Renal cortical epithelial cell (primary cell): Measurements from ENCODE around the gene TMEM30A. TPM values are rescaled to one million over a fixed set of nuclear protein-coding genes. Genes with fewer than 3 reads are reported as not detected.

ENCODE experiments used
- DNase-seq: peaks from one replicate; pipeline ENCODE4 v3.0.0-alpha.2; 2011; ENCODE audit warnings: low read depth
- total RNA-seq: library from RNA; depleted of rRNA; stranded (reverse); fragments of >200 nt; gene quantifications from 2 replicates; pipeline ENCODE4 v1.2.3, GENCODE V29; 2014

Gene TMEM30A
- total RNA-seq, 1 donor from 2014 or later = 346 TPM

DNA sequence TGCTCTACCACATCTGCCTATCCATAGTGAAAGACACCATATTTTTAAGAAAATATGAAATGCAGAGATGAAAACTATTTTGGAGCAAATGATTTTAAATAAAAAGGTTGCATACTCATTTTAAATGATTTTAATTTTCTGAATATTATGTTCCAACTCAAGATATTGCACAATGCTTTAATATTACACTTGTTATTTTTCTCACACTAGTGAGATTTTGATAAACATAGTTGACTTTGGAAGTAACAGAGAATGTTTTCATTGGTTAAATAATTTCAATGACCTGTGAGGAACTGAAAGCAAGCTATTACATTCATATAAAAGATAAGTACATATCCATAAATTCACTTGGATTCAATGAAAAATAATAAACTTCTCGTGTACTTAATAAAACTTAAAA is 7.2 kb upstream of the TMEM30A start:
- no peak for DNase-seq

DNA sequence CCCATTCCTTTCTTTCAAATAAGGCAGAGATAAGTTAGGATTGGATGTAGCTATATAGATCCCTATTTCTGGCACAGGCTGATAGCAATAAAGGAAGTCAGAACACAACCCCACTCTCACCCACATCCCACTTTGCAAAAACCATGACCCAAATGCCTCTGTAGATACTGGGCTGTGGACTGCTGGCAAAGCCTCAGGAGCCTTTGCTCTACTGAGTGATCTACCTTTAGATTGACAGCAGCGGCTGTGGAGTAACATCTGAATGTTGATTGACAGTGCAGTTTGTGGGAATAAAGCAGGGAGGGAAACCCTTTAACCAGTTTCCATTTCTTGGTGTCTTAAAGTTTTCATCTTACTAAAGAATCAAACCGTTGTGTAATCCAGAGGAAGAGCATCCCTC is 6.7 kb upstream of the TMEM30A start:
- DNase-seq = no peak

DNA sequence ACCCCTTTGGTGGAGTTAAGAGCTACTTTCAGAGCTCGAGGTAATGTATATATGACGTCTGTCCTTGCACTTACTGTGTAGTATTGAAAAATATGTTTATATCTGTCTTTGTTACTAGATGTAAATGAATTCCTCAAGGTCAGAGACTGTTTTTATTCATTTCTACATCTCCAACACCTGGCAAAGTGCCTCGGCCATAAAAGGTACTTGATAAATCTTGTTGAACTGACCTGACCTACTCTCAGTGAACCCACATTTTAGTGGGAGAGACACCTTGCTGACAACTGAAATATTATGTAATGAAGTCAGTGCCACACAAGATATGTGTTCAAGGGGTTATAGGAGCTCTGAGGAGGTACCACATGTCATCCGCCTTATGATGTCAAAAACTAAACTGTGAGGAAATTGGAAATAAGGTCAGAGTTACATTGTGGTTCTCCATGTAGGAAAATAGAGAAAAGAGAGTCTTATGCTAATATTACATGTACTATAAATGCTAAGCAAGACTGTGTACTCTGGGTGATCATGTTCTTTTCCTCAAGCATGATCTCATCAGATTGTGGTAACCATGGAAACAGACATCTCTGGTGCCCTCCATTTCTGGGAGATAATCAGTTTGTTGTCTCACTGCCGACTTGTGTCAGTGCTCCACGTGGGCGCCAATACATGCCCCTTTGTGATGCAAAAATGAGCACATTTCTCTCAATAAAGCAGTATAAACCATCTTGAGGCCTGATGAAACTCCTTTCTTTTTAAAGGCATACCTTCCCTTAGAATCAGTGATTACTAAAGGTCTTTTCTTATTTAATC is 5.7 kb upstream of the TMEM30A start:
- no peak for DNase-seq

DNA sequence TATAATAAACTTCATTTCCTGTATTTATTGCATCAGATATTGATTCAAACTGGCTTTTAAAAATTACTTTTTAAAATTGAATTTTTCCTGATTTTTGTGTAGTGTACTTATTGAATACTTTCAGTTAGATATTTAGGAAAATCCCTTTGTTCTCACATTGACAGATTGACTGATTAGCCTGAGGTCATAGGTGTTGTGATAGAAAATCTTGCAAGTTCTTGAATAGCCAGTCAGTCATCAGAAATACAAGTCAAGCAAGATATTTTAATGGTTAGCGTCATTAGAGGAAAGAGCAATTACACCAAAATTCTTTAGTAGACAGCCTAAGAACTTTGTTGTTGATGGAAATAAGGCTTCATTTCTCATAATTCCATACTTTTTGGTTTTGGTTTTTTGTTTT is 3.4 kb upstream of the TMEM30A start:
- no peak for DNase-seq

DNA sequence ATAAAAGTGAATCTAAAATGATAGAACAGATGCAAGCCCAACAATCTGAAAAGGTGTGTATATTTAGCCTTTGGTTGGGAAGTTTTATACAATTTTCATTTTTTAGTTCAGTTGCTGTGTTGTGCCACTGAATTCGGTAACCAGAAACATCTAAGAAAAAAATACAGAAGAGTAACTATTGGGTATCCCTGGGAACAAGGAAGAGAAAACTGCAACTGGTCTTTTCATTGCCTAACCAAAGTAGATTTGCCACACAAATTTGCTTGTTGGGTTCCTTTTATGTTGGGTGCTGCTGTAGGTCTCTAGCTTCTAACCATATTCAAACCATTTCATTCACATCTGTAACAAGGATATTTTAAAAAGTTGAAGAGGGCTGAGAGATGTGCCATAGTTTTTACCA is 2.8 kb upstream of the TMEM30A start:
- no peak for DNase-seq

DNA sequence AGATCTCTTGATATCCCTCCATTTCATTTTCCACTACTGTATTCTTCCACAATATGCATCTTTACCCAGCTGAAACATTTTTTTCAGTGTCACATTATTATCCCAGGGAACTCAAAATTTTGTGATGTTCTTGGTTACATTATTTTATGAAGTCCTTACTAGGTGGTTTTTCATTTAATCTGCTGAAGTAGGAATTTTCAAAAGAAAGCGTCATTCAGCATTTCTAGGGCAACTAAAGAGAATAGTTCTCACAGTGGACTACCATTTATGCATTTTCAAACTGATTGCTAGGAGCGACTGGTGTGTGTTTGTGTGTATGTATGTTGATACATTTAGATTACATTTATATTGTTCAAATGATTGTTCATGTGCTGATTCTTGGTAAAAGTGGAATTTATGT is 2.4 kb upstream of the TMEM30A start:
- DNase-seq = no peak

DNA sequence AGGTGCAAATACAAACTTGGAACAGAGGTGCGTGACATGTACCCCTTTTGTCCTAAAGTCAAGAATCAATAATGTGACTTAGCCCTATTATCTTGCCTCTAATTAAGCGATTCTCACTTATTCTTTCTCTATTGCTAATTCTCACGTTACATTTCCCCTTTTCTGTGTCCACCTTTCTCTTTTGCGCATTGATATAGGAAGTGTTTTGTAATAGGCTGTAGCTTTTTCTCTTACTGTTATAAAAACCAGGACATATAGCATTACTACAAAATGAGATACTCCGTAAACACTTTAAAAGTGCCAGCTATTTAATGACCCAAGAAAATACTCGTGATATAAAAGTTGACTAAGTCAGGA is 669 bp upstream of the TMEM30A start:
- DNase-seq = no peak

DNA sequence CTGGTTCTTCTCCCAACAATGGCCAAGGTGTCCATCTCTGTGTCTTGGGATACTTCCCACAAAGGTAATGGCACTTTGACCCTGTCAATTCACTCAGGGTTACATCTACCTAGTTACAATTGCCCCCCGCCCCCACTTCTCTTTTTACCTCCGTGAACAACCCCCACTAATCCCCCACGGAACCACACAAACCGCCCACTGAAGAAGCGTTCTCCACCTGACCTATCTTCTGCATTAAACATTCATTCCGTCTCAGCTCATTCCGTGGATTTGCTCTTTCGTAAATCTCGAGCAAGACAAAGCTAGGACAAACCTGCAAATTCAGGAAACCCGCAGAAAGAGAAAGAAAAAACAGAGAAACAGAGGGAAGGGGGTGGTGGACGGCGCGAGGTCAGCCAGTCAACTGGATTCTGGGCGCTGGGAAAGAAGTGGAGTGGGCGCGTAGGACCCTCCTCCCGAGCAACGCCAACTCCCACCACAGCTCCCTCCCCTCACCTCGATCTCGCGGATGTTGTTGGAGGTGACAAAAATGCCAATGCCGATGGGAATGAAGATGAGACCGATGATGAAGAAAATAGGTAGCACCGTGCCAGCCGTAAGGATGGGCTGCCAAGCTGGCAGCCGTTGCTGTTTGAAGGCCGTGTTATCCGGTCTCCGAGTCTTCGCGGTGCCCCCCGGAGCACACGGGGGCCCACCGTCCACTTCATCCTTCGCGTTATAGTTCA is 523 bp downstream of the TMEM30A start:
- DNase-seq = no peak

DNA sequence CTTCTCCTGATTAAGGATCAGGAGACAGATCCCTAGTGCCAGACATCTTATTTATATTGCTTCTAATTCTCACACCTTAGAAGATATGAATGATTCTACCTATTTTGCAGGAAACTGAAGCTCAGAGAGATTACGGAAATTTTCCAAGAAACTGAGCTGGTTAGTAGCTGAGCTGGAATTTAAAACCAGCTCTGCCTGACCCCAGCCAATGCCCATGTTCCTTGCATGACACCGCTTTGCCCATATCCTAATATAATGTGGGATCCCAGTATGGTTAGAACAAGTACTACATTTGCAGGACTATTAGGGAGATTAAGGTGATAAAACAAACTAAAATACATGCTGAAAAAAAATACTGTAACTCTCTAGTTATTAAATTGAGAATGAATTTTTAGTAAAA is 1.9 kb downstream of the TMEM30A start:
- DNase-seq = no peak

DNA sequence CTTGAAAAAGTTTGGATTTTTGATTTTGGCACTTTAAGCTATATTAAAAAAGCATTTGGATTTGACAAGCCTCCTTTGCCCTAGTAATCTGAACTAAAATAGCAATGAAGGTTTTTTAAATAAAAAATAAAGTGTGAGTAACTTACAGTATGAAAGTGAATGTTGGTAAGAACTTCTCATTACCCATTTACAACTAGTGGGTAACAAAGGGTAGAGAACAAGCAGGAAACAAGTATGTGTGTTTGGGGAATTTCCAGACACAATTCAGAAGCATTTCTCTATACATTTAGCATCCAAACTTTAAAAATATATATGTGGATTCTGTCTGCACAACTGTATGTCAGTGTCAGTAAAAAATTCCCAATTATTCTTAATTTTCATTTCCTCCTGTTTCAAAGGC is 2.9 kb downstream of the TMEM30A start:
- no peak for DNase-seq

DNA sequence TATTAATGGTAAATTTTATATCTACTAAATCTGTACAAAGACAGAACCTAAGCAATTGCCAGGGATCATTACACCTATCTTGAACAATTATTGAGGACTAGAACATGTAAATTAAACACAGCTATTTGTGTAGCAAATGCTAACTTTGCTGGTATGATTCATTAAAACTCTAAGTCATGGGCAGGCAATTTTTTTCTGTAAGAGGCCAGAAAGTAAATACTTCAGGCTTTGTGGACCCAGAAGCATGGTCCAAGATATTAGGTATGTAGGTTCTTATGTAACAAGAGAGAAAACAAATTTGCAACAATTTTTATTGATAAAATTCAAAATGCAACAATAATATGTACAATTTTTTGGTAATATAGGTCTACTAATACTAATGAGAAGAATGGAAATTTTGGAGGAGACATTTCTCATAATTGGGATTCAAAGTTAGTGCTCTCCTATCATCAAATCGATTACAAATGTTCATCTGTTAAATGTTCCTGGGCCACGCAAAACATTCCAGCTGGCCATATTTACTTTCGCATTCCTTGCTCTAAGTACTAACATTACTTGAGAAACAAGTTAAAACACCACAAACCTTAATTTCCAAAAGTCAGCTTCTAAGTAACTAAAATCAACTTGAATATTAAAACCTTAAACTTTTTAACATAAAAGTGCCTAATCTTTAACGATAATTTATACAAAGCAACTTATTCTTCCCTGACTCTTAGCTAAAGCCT is 4.3 kb downstream of the TMEM30A start:
- peak; percentile 40 for DNase-seq

DNA sequence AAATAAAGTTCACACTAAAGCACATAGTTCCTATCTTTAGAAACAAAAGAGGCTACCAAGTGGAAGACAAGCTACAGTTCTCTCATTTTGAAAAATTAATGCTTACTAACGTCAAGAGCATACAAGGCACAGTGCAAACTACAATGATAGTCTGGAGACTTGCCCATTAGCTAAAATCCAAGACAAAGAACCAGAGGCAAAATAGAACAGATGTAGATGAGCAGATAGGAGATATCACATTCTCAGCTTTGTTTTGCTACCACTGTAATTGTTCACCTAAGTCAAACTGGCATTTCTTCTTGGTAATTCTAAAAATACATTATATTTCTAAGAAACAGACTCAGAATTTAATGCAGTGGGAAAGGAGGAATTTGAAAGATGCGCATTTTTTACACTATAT is 5.2 kb downstream of the TMEM30A start:
- DNase-seq = no peak

DNA sequence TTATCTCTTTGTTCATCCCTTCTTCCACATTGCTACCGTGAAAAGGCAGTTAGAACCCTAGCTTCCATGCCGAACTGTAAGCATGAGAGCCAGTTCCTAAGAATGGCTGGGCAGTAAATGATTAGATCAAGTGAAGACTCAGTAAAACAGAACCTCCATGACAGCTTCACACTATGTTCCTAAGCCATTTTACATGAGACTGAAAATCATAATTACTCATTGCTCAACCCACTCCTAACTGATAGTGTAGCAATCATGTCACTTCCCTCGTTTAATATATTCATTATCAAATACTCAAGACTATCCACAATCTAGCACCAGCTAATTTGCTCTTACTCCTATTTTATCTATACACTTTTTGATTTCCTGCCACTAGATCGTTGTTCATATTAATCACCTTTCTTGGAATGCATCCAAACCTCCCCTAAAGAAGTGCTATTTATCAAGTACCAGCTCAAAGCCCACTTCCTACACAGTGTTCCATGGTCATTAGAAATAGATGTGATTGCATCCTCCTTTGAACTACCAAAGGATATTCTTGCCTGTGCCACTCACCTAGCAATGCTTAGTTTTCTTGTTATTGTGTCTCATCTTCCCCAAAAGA is 6.0 kb downstream of the TMEM30A start:
- DNase-seq = no peak

DNA sequence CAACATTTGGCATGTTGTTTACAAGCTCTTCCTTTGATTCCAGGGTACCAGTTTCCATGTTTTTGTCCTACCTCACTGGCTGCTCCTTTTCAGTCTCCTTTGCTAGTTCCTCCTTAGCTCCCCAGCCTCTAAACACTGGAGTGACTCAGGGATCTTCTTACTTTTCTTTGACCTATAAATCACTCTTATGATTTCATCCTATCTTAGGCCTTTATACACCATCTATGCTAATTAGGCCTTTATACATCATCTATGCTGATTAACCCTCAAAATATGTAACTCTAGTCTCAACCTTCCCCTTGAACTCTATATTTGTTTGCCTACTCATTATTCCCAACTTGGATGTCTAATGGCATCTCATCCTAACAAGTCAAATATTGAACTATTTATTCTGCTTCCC is 9.5 kb downstream of the TMEM30A start:
- peak; percentile 43 for DNase-seq

DNA sequence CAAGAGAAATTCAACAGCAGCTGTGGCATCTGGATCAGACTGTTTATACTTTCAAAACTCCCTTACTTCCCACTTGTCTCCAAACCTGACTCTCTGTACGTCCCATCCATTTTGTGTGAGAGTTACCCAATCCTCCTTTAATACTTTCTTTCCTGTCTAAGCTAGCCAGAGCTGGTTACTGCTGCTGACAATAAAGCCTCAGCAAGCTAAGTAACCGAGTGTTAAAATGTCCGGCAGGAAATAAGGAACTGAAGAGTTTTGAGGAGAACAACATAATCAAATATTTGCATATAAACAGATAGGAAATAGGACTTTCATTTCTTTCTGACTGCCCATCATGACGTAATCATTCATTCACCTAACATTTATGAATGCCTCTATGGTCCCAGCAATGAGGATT is 11.6 kb downstream of the TMEM30A start:
- DNase-seq = no peak

DNA sequence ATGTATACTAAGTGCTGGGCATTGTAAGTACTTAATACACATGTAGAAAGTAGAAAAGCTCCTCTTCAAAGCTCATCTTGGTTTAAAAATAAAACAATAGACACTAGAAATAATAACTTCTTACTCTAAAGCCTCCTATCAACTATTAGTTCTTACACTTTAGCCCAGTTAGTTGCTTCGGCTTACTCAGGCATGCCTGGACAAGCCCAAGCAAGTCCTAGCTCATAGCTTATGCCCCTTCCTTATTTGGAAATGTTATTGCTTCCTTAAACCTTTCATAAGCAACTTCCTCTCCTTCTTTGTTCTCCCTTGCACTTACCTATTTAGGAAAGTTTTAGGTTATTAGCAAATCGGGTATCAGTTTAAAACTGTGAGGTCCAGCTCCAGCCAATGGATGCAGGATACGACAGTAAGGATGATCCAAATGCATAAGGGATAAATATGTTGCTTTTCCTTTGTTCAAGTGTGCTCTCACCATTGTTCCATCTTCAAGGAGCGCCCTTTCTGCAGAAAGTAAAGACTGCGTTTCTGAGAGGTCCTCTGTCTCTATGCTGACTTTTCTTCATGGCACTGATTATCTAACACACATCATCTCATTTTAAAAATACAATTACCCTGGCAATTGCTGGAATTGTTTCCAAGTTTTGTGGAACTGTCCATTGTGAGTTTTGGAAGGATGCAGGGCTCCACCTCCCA is 12.3 kb downstream of the TMEM30A start:
- DNase-seq = peak; percentile 77

DNA sequence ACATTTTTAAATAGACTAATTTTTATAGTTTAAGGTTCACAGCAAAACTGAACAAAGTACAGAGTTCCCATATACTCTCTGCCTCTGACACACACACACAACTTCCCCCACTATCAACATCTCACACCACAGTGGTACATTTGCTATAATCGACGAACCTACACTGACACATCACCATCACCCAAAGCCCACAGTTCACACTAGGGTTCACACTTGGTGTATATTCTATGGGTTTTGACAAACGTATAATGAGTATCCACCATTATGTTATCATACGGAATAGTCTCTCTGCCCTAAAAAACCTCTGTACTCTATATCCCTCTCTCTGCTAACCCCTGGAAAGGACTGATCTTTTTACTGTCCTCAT is 15.6 kb downstream of the TMEM30A start:
- no peak for DNase-seq

DNA sequence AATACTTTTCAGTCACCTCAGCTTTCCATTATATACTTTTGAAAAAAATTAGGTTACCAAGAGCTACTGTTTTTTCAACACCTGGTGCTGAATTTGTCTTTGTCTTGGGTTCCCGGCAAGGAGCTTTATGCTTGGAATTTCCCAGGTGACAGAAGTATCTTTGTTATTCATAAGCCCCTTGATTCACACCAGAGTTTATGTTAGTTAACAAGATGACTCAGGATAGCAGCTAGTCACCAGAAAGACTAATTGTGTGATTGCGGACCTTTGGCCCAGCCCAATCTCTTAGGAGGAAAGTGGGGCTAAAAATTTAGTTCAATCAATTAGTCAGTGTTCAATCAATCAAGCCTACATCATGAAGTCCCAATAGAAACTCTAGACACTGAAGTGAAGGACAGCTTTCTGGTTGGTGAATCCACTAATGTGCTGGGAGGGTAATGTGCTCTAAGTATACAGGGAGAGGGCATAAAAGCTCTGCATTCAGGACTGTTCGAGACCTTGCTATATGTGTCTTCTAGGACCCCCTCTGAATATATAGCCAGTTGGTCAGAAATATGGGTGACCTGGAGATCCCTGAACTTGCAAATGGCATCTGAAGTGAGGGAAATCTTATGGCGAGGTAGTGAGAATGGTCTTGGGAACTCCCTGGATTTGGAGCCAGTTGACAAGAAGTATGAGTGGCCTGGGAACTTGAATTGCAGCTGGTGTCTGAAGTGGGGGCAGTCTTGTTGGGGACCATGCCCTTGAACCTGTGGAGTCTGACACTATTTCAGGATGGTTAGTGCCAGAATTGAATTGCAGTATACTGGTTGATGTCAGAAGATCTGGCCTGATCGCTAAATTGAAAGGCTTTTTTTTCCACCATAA is 16.2 kb downstream of the TMEM30A start:
- DNase-seq = peak; percentile 93

DNA sequence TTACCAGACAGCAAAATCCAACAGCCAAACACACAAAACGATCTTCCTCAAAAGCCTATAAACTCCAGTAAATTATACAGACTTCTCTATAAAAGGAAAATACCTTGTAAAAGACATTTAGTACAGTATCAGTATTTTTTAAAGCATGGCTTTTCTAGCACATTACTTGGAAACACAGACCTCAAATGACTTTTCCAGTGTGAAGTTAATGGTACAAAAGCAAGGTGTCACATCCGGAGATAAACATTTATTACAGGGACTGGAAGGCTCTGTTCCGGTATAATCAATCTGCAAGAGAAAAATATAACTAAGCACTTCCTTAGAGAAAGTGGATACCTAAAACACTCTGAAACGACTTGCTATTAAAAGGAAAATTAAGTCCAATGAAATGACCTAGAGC is 17.1 kb downstream of the TMEM30A start:
- peak; percentile 35 for DNase-seq

DNA sequence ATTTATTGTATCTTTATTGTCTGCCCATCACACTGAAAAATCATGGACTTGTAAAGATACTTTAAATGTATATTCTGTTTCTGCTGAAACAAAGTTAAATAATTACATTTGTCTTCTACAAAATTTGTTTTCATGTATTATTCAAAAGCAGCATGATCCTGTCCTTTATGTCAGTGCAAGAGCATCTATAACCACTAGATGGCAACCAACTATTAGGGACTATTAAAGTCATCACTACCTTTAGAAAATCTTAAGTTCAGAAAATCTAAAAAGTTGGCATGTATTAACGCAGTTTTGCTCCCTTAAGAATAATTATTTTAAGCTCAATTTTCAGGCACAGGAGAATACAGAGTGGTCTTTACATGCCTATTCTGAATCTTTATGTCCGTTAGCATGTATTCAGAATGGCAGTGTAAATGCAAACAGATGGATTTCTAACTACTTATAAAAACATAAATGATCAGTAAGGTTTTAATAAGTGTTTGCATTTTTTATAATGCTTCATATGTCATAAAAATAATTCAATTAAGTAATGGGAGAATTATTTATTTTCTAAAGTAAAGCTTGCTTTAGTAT is 17.8 kb downstream of the TMEM30A start:
- DNase-seq = peak; percentile 78

DNA sequence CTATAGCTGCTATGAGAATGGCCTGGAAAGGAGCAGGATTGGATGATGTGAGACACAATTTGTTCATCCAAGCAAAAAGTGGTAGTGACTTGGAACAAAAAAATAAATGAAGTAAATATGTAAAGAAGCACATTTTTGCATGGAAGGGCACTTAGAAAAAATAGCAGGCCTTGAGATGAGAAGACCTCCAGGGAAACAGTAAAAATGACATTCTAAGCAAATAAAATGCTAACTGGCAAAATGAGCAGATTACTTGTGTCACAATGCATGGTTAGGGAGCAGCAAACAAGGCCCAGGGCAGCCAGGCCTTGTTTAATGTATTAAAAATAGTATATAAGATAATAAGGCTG is 21.2 kb downstream of the TMEM30A start:
- no peak for DNase-seq
